Hematopoietic multipotent progenitor cell treated with erythropoietin and hydrocortisone succinate and interleukin-3 and kit ligand, for 6 days (in vitro differentiated cells): ENCODE data around the gene ZNF521.
"Not testable (repeated sequence)": the region's sequence is repeated elsewhere in the genome, so short reads cannot be mapped to it uniquely, and the experiment has no call there.

Source experiments
- DNase-seq: peaks from one replicate; pipeline ENCODE4 v3.0.0-alpha.2; 2015

Gene ZNF521

DNA sequence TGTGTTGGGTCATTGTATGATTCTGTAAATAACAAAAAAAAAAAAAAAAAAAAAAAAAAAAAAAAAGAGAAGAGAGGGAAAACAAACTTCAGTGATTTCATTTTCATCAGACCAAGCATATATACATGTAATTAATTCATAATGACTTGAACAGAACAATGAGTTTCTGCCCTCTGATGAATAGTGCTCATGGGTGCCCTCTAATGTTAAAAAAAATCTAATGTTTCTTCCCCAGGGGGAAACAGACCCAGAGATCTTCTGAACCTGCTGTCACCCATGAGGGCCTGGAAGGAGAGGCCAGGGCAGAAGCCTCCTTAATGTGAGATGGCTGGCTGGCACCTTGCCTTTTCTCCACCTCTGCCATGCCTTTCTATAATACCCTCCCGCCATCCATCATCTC is 289.2 kb downstream of the ZNF521 start:
- DNase-seq, result peak; percentile 17

DNA sequence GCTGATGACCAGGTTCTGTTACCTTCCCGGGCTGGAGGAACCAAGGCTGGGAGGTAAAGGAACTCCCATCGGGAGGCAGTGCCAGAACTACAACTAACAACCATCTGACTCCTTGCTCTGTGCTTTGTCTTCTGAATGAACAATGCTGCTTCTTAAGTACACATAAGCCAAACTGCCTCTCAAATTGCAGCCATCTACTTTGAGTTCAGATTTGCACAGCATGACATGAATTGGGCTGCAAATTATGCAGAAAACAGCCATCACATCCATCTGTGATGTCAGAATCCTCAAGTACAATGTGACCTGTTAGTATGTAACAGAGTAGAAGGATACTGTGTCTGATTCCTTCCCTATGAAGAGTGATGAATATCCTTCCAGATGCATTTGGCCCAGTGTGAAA is 290.6 kb downstream of the ZNF521 start:
- DNase-seq, result no peak

DNA sequence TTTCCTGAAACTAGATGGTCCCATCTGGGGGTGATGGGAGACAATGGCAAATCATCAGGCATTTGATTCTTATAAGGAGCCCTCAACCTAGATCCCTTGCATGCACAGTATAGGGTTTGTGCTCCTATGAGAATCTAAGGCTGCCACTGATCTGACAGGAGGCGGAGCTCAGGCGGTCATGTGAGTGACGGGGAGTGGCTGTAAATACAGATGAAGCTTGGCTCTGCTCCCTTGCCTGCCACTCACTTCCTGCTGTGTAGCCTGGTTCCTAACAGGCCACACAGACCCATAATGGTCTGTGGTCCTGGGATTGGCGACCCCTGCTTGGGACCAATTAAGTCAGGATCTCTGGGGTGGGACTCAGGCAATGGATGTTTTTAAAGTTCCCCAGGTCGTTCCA is 293.4 kb downstream of the ZNF521 start:
- DNase-seq, result peak; percentile 18

DNA sequence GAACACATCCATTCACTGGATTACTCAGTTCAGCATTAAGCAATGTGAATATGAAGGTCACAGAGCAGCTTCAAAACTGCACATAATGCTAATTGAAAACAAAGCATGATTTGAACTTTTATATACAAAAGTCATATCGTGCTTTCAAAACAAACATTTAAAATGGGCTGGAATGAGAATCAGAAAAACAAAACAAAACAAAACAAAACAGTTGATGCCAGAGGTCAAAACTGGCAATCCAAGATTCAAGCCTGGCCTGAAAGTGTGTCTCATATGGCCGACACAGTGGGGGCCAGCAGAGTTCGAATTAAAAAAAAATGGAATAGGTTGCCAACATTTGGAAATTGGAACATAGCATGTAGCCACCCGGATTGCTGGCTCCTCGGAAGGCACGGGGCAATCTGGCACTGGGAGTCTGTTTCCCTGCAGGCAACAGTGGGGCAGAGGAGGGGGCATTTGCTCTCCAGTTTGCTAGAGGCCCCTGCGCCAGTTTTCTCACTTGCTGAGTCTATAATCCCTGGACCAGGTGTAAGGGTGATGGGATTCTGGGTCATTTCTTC is 294.4 kb downstream of the ZNF521 start:
- no peak for DNase-seq

DNA sequence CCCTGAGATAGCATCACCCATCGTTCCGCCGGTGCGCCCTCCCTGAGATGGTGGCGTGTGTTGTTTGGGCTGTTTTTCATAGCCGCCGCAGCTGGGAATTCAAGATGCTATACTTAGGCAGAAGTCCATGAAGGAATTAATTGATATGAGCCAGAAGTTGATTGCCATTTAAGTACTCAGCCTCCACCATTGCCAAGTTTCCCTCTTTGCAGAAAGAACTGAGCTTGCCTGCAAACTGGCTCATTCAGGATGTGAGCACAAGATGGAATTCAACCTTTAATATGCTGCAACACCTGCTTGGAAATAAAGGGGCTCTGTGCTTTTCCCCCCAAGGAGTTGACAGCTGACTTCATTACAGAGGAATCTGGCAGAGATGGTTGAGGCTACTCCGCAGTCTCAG is 295.5 kb downstream of the ZNF521 start:
- DNase-seq, result no peak

DNA sequence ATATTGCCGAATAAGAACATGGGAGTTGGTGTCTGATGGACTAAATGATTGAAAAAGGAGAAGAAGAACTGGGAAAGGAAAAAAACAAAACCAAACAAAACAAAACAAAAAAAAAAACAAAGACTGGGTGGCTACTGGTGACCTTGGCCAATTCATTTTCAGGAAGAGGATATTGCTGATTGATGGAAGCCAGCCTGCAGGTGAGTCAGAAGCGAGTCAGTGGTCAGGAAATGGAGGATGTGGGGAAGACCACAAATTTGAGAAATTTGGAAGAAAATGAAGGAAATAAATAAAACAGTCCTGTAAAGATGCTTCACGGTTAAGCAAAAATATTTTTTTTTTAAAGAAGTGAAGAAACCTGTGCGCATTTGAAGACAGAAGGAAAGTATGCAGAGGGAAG is 296.9 kb downstream of the ZNF521 start:
- no peak for DNase-seq

DNA sequence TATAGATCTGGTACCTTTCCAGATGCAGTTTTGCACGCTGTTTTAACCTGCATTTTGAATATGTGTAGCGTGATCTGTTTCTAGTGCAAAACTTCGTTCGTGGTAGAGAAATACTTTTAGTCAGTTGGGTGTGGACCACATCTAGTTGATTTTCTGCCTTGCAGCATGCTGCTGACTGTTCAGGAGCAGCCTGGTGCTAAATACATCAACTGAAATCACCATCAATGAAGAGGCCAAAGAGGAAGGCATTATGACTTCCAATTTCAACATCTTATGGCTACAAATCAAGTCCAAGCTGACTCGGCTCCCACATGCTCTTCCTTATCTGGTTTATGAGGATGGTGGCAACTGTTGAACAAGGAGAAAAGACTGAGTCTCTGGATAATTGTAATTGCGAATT is 298.5 kb downstream of the ZNF521 start:
- DNase-seq, result no peak

DNA sequence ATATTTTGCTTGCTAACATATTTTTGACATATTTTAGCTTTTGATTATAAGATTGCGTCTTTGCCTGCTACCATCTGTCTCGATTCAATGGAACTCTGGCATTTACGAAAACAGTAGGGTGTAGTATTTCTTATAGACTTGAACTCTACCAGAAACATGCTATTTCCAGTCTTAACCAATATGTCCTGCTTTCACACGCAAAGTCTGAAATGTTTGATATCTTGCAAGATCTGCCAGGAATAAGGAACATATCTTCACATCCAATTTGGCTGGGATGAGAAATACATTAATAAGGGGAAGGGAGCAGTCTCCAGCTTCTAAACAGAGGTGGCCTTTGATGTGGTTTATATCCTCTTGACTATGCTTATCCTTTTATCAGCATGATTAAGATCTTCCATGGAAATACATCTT is 299.4 kb downstream of the ZNF521 start:
- DNase-seq, result no peak

DNA sequence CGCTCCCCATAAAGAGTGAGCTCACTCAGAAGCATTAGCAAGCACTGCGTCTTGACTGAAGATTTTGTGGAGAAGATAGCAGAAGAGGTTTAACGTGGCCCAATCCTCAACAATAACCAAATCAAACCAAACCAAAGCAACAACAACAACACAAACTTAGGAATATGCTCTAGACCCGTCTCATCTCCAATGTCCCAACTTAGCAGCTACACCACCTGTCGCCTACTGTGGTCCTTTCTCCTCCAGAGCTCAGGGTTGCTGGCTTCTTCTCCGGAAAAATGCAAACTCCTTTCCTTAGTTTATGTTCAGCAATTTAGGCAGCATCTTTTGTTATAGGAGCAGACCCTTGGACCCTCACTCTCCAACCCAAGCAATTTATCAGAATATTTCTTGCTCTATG is 301.4 kb downstream of the ZNF521 start:
- no peak for DNase-seq

DNA sequence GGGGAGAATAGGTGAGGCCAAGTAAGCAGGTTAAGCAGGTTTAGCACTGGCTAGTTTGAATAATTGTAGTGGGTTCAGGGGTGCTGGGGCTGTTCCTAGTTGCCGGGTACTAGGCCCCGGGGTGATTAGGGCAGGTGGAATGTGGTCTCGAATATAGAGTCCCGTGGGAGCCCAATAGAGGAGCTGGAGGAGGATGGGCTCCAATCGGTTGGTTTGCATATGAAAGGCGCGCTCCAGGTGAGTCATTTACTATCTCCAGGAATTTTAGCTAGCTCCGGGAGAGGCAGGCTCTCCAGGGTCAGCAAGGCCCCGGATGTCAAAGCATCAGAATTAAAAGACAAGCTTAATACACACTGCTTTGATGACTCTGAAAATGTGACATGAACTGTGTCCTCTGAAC is 304.0 kb downstream of the ZNF521 start:
- DNase-seq, result no peak

DNA sequence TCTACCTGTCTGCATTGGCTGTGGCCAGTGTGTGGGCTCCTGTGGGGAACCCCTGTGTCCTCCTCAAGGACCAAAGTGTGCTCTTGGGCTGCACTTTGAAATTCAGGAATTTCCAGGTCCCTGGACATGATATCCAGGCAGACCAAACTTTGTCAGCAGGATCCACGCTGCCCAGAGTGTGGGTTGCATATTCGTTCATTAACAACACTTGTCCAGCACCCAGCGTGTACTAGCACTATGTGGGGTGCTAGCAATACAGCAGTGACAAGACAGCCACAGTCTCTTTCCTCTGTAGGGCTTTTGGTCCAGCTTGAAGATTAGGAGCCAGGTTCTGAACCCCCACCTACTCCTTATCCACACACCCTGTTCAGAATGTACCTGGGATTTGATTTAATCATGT is 304.5 kb downstream of the ZNF521 start:
- DNase-seq, result no peak

DNA sequence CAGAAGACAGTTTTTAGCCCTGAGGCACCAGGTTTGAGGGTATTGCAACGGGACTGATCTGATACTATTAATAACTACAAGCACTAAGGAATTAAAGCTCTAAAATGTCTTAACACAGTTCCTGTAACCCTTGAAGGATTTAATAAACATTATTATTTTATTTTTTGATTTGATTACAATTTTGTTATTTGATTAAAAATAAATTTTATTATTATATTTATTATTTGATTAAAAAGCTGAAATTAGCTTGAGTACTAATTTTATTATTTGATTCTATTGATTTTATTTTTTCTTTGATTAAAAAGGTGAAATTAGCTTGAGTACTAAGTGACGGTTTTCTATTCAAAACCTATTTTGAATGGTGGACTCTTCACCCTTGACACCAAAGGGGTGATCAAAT is 307.3 kb downstream of the ZNF521 start:
- no peak for DNase-seq

DNA sequence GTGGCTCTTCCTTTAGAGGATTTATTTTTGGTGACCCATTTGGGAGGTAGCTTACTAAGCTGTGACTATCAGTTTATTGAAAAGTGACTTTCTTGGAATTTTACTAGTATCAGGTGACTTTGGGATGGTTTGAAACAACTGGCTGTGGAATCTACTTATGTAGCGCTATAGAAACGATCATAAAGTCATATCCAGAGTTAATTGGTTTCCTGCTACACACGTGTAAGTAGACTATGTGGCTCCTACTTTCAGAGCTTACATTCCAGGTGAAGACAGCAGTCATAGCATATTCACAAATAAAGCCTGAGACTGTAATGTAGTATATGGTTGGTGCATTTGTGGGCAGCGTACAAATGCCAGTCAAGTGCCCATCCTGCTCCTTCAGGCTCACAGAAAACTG is 308.9 kb downstream of the ZNF521 start:
- no peak for DNase-seq

DNA sequence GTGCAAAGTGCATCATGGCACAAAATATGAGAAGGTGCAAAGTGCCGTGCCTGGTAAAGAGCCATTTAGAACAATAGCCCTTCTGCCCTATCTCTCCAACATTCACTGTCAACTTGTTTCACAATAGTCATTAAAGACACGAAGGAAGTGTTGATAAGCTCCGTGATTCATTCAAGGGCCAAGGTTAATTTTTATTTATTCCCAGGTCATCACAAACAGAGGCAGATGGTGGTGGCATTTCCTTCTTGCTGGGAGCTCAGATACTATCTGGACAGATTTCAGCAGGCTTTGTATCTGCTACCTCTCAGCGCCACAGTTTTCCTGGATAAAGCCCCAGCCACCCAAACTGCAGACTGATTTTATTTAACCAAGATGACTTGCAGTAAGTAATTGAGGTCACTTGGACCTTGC is 309.3 kb downstream of the ZNF521 start:
- DNase-seq, result peak; percentile 6

DNA sequence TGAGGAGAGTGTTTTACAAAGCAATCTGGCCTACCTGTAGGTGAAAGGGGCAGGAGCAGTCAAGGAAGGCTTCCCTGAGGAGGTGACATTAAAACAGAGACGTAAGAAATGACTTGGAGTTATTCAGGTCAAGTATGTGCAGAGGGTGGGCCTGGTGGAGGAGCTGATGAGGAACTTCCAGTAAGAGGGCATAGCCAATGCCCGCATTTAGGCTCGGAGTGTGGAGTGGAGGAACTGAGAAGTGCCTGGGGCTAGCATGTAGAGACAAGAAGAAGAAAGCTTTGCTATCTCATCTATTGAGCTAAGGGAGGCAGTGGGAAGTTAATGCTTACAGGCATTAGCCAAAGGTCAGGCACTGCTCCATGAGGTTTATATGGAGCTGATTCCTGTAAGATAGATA is 312.2 kb downstream of the ZNF521 start:
- no peak for DNase-seq

DNA sequence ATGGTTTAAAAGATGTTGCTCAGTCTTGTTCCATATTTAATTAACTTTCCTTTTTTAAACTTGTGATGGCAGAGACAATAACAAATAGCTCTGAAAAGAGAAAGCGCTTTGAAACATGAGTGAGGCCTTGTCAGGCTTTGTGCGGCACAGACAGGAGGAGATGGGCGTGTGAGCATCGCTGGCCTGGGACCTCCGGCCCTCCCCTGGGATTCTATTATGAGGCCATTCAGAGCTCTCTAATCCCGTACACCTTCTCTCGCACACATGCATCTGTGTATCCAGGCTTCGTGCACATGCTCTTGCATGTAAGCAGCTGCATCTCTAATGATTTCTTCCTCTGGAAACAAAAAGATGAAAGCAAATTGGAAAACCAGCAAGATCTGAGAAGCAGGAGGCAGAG is 313.7 kb downstream of the ZNF521 start:
- DNase-seq, result no peak

DNA sequence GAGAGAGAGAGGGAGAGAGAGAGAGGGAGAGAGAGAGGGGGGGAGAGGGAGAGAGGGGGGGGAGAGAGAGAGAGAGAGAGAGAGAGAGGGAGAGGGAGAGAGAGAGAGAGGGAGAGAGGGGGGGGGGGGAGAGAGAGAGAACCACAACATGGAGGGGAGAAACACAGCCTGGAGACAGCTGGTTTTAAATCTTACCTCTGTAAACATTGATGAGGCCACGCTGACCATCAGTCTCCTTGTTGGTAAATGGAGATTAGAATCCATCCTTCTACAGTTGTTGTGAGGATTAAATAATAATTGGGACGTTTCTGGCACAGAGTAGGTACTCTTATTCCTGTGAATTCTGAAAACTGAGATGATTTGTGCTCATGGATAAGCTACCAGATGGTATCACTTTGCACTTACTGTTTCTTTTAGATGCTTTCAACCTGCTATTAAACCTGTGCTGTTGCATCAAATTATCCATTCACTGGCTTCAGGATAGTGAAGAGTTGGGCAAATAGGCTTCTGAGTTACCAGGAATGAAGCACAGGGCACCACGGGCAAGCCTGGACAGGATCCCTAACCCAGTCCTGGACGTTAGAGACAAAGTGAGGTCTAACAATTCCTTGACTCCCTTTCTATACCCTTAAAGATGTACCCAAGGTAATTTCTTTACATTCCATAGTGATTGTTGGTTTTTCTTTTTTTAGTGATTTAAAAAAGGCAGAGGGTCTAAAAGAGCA is 318.1 kb downstream of the ZNF521 start:
- DNase-seq, result no peak

DNA sequence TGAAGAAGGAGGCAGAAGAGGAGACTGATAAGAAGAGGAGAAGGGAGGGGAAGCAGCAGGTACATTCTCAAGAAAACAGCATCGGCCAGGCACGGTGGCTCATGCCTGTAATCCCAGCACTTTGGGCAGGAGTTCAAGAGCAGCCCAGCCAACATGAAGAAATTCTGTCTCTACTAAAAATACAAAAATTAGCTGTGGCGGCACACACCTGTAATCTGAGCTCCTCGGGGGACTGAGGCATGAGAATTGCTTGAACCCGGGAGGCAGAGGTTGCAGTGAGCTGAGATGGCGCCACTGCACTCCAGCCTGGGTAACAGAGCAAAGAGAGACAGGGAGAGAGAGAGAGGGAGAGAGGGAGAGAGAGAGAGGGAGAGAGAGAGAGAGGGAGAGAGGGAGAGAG is 318.8 kb downstream of the ZNF521 start:
- DNase-seq, result not testable (repeated sequence)

DNA sequence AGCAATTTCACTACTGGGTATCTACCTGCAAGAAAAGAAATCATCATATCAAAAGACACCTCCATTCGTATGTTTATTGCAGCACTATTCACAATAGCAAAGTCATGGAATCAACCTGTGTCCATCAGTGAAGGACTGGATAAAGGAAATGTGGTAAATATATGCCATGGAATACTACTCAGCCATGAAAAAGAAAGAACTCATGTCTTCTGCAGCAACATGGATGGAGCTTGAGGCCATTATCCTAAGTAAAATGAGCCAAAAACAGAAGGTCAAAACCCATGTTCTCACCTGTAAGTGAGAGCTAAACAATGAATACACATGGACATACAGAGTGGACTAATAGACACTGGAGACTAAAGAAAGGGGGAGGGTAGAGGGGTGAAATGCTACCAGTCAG is 322.2 kb downstream of the ZNF521 start:
- DNase-seq, result no peak

DNA sequence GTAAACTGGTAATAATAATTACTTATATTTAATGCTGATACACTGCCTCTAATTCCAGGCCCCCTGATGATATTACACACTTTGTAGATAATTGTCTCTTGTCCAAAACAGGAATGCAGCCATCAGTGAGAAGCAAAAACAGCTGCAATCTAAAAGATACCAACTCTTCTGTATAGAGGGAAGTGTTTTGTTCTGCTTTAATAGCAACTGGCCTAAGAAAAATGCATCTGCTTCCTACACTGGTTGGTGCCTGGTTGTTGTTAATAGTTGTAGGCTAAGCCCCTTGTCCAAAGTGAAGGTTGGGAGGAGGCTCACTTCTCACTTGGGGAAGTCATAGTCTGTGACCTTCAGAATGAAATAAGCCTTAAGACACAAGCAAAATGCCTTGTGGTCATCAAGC is 332.0 kb downstream of the ZNF521 start:
- DNase-seq, result no peak

DNA sequence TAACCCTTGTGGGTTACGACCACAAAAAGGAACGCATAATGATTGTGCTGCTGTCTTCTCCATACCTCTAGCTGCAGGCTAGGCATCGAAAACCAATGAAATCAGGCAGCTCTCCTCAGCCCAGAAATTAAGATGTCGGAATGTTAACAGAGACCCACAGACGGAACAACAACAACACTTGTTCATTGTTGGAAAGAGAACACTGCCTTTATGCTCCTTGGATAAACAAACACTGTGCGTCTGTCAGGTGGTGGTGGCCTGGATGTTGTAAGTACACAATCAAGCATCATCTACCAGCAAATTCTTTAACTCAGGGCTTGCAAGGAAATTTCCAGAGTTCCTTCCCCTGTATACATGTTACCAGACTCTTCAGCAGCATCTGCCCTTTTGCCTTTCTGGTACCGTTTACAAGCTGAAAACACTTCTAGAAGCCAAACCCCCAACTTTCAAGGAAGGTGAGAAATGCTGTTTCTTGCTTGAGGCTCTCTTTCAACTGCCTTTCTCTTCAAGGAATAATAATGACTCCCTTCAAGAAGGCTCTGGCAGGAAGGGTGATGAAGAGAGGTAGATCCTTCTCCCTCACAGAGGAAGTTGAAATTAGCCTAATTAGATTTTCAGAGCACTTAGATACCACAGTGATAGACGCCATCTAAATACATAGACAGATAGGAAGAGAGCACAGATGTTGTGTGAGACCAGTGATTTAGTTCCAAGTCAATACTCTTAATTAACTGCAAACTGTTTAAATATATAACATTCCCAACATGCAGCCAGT is 332.7 kb downstream of the ZNF521 start:
- DNase-seq, result no peak

DNA sequence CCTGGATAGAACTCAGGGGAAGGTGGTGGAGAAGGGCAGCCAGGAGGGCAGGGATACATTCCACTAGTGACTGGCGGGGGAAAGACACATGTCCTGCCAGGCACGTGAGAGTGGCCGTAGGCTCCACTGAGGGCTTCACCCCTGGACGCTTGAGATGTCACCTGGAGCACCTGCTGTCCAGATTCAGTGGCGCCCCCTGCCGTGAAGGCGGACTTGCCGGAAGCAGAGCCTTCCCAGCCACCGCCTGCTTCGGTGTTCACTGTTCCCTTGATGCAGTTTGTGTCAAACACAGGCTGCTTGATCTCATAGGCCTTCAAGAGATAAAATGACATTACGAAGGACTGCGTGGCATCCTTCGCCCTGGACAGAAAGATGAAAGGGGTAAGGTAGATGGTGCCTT is 335.3 kb downstream of the ZNF521 start:
- DNase-seq, result no peak

DNA sequence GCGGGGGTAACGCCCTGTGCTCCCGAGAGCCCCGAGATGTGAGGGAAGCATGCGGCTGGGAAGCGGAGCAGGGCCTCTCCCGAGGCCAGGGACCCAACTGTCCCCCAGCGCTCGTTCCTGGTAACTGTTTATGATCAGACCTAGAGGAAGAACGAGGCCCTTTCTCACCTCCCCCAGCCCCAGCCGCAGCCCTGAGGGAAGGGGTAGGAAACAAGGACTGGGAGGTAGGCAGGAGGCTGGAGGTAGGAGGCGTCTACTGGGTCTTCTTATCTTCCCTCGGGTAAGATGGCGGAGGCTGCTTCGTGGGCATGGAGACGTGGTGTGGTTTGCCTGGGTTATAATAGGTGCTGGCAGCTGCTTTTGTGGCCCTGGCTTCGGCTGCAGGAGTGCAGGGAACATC is 335.8 kb downstream of the ZNF521 start:
- DNase-seq, result no peak
